HG03064 (cell line): Measurements from ENCODE around the gene NBAS.
"Not testable (repeated sequence)": the region's sequence is repeated elsewhere in the genome, so short reads cannot be mapped to it uniquely, and the experiment has no call there.

ENCODE experiments used
- ATAC-seq: cut with Tn5 transposase; IDR thresholded peaks from one replicate; pipeline ENCODE4 v1.9.1; 2021; ENCODE audit warnings: low read depth; ENCODE audit not compliant: unreplicated experiment

Gene NBAS

GRCh38 chr2:15561574-15562344 lies 625 bp upstream of the NBAS start:
- peak; percentile 30 for ATAC-seq

- ATAC-seq, result peak; percentile 42
Measured at GRCh38 chr2:15560140-15560987, 770 bp downstream of the NBAS start.

- no peak for ATAC-seq
Measured at GRCh38 chr2:15559379-15560139, 1.6 kb downstream of the NBAS start.

- ATAC-seq, result no peak
Measured at GRCh38 chr2:15557887-15558311, 3.2 kb downstream of the NBAS start.

- no peak for ATAC-seq
Measured at GRCh38 chr2:15556311-15556930, 4.7 kb downstream of the NBAS start.

GRCh38 chr2:15555760-15556193 lies 5.4 kb downstream of the NBAS start:
- ATAC-seq, result no peak

- ATAC-seq, result no peak
Measured at GRCh38 chr2:15554525-15555218, 6.5 kb downstream of the NBAS start.

GRCh38 chr2:15553951-15554350 lies 7.2 kb downstream of the NBAS start:
- ATAC-seq, result no peak

GRCh38 chr2:15553519-15553918 lies 7.6 kb downstream of the NBAS start:
- ATAC-seq, result no peak

- ATAC-seq, result no peak
Measured at GRCh38 chr2:15548974-15549373, 12.2 kb downstream of the NBAS start.

GRCh38 chr2:15547115-15547876 lies 13.8 kb downstream of the NBAS start:
- no peak for ATAC-seq

- no peak for ATAC-seq
Measured at GRCh38 chr2:15546297-15547098, 14.6 kb downstream of the NBAS start.

GRCh38 chr2:15544227-15544626 lies 16.9 kb downstream of the NBAS start:
- no peak for ATAC-seq

- ATAC-seq, result no peak
Measured at GRCh38 chr2:15543541-15543940, 17.6 kb downstream of the NBAS start.

- ATAC-seq, result no peak
Measured at GRCh38 chr2:15543053-15543452, 18.1 kb downstream of the NBAS start.

GRCh38 chr2:15542269-15542668 lies 18.9 kb downstream of the NBAS start:
- ATAC-seq, result not testable (repeated sequence)

- not testable (repeated sequence) for ATAC-seq
Measured at GRCh38 chr2:15540523-15540922, 20.6 kb downstream of the NBAS start.

- ATAC-seq, result peak; percentile 71
Measured at GRCh38 chr2:15539999-15540398, 21.1 kb downstream of the NBAS start.
